GM21576 (cell line): ENCODE data around the gene EPHB2.
"Not testable (repeated sequence)": the region's sequence is repeated elsewhere in the genome, so short reads cannot be mapped to it uniquely, and the experiment has no call there.

Source experiments
- ATAC-seq: cut with Tn5 transposase; IDR thresholded peaks from one replicate; pipeline ENCODE4 v1.9.1; 2021; ENCODE audit warnings: mild to moderate bottlenecking, moderate library complexity; ENCODE audit not compliant: unreplicated experiment

EPHB2 gene

GRCh38 chr1:22831729-22832413, 121.2 kb downstream of the EPHB2 start:
- ATAC-seq: no peak

- no peak for ATAC-seq
Measured at GRCh38 chr1:22832414-22832786, 121.8 kb downstream of the EPHB2 start.

- ATAC-seq: no peak
Measured at GRCh38 chr1:22833699-22834098, 123.1 kb downstream of the EPHB2 start.

- ATAC-seq: not testable (repeated sequence)
Measured at GRCh38 chr1:22834420-22834819, 123.8 kb downstream of the EPHB2 start.

GRCh38 chr1:22835636-22836319, 125.1 kb downstream of the EPHB2 start:
- no peak for ATAC-seq

GRCh38 chr1:22836850-22837249, 126.2 kb downstream of the EPHB2 start:
- ATAC-seq: no peak

- no peak for ATAC-seq
Measured at GRCh38 chr1:22837332-22837731, 126.7 kb downstream of the EPHB2 start.

GRCh38 chr1:22838965-22839364, 128.3 kb downstream of the EPHB2 start:
- no peak for ATAC-seq

- no peak for ATAC-seq
Measured at GRCh38 chr1:22839806-22840205, 129.2 kb downstream of the EPHB2 start.

- no peak for ATAC-seq
Measured at GRCh38 chr1:22841142-22841541, 130.5 kb downstream of the EPHB2 start.

- no peak for ATAC-seq
Measured at GRCh38 chr1:22841860-22842281, 131.2 kb downstream of the EPHB2 start.

- ATAC-seq: not testable (repeated sequence)
Measured at GRCh38 chr1:22843441-22844183, 133.0 kb downstream of the EPHB2 start.

GRCh38 chr1:22844621-22845020, 134.0 kb downstream of the EPHB2 start:
- no peak for ATAC-seq

GRCh38 chr1:22845398-22845935, 134.8 kb downstream of the EPHB2 start:
- ATAC-seq: no peak

- no peak for ATAC-seq
Measured at GRCh38 chr1:22846458-22846857, 135.8 kb downstream of the EPHB2 start.

- ATAC-seq: no peak
Measured at GRCh38 chr1:22847249-22847648, 136.6 kb downstream of the EPHB2 start.

GRCh38 chr1:22847709-22848108, 137.1 kb downstream of the EPHB2 start:
- ATAC-seq: no peak

GRCh38 chr1:22848405-22848804, 137.8 kb downstream of the EPHB2 start:
- ATAC-seq: no peak

GRCh38 chr1:22849770-22850169, 139.1 kb downstream of the EPHB2 start:
- ATAC-seq: no peak

GRCh38 chr1:22850281-22850680, 139.6 kb downstream of the EPHB2 start:
- ATAC-seq: no peak

- no peak for ATAC-seq
Measured at GRCh38 chr1:22850681-22851080, 140.0 kb downstream of the EPHB2 start.

- no peak for ATAC-seq
Measured at GRCh38 chr1:22851517-22851916, 140.9 kb downstream of the EPHB2 start.
